ENCODE results near the gene CPED1.

Gene CPED1

DNA sequence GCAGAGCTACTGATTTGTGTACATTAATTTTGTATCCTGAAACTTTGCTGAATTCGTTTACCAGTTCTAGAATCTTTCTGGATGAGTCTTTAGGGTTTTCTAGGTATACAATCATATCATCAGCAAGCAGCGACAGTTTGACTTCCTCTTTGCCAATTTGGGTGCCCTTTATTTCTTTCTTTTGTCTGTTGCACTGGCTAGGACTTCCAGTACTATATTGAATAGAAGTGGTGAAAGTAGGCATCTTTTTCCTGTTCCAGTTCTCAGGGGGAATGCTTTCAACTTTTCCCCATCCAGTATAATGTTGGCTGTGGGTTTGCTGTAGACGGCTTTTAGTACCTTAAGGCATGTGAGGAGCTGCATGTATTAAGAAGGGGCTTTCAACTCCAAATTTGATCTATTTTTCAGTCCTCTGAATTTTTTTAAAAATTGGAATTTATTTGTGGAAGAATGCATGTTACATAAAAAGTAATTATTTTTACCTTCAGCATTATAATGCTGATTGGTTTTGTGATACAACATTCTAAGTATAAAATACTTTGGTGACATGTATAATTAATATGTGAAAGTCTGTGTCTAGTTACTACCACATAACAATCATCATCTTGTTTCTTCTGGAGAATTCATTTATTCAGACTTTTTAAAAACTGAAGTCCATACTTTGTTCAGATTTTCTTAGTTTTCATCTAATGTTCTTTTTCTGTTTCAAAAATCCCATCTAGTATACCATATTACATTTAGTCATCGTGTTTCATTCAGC, 49.6 kb downstream of the CPED1 start (continued):
- TF ChIP-seq ZNF280D (tag by site-specific recombination; IDR thresholded peaks at IDR 0.05) = no peak

DNA sequence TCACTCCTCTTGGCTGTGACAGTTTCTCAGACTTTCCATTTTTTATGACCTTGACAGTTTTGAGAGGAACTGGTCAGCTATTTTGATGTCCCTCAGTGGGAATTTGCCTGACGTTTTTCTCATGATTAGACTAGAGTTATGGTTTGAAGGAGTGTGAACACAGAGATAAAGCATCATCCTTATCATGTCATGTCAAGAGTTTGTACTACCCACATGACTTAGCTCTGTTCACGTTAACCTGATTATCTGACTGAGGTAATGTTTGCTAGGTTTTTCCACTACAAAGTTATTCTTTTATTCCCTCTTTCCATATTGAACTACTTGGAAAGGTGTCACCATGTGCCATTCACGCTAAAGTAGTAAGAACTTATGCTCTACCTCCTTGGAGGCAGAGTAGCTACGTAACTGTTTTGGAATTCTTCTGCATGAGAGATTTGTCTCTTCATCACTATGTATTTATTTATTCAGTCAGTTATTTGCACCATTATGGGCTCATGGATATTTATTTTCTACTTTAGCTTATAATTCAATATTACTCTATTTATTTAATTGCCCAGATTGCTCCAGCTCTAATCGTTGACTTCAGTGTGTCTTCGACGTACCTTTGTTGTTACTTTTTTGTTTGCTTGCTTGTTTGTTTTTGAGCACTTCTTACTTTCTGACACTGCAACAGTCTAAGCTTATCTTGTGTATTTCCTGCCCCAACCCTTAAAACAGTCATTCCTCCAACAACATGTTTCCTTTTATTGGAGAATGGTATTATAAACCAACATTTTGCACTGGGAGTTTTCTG, 50.4 kb downstream of the CPED1 start:
- H3K4me1 ChIP-seq (ENCODE audit: control insufficient read depth, insufficient read depth, low read length) = peaks cover 6% of the 10 kb centered on the region; the same call in 1 of the 2 replicates
- H3K36me3 ChIP-seq (ENCODE audit: control insufficient read depth in 2 of 2, insufficient read depth in 1 of 2, low read length in 2 of 2) = no peaks in the 10 kb centered on the region
- POLR2A ChIA-PET = no interaction called here
- H3K4me3 ChIP-seq (ENCODE audit: low read depth, low read length) = no peak overlapping the region
- CTCF ChIA-PET = interaction anchor here (0.5 to 1.2 kb wide), 3 partner anchors 12 to 455 kb away, joined by 4 to 5 read pairs (median 4); partner anchors contain the start of gene CPED1
- no peak overlapping the region for H3K27ac ChIP-seq (ENCODE audit: extremely low read depth, low read depth, low read length)
- no peak for TF ChIP-seq RBAK (tag by site-specific recombination; IDR thresholded peaks at IDR 0.05)
- TF ChIP-seq, protein P1, sequence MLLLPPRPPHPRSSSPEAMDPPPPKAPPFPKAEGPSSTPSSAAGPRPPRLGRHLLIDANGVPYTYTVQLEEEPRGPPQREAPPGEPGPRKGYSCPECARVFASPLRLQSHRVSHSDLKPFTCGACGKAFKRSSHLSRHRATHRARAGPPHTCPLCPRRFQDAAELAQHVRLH (tag by site-specific recombination; IDR thresholded peaks at IDR 0.05) = no peak
- TF ChIP-seq KLF7 (tag by site-specific recombination; IDR thresholded peaks at IDR 0.05; ENCODE audit: borderline replicate concordance) = no peak
- H3K9me3 ChIP-seq (ENCODE audit: control insufficient read depth, insufficient read depth, low read depth, low read length) = no peaks in the 10 kb centered on the region

DNA sequence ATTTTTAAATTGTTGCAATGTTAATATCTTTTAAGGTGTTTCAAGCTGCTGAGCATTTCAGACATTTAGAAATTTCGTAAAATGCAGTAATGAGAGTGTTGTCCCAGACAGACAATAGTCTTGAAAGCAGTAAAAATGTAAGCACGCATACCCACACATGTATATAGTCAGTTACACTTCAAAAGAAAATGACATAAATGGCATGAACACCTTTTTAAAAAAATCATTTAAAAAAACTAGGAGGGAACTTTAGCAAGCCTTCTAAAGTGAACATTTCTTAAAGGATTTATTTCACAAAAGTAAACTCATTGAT, 51.0 kb downstream of the CPED1 start:
- no peak for TF ChIP-seq ZNF785 (tag by site-specific recombination; IDR thresholded peaks at IDR 0.05)
- no peak for TF ChIP-seq ZNF10 (tag by site-specific recombination; IDR thresholded peaks at IDR 0.05)
- no peak for TF ChIP-seq PBX3 (CRISPR knock-in tag; IDR thresholded peaks at IDR 0.05)
- TF ChIP-seq TRIM28 (IDR thresholded peaks at IDR 0.05; ENCODE audit: borderline replicate concordance, low read length) = no peak
- no peak for TF ChIP-seq ZNF677 (tag by site-specific recombination; IDR thresholded peaks at IDR 0.05)
- no peak for TF ChIP-seq ZNF629 (tag by site-specific recombination; IDR thresholded peaks at IDR 0.05)
- TF ChIP-seq ZBTB44 (tag by site-specific recombination; IDR thresholded peaks at IDR 0.05) = no peak
- no peak for TF ChIP-seq KLF16 (tag by site-specific recombination; IDR thresholded peaks at IDR 0.05)
- Histone ChIP-seq H3K27ac (ENCODE audit: extremely low read depth, low read depth, low read length) (no peak overlapping the region), H3K9me3 (ENCODE audit: control insufficient read depth, insufficient read depth, low read depth, low read length) (no peaks in the 10 kb centered on the region), H3K4me3 (ENCODE audit: low read depth, low read length) (no peak overlapping the region), H3K36me3 (ENCODE audit: control insufficient read depth in 2 of 2, insufficient read depth in 1 of 2, low read length in 2 of 2) (no peaks in the 10 kb centered on the region), H3K4me1 (ENCODE audit: control insufficient read depth, insufficient read depth, low read length) (peaks cover 8% of the 10 kb centered on the region; the same call in 1 of the 2 replicates)
- CTCF ChIA-PET = interaction anchor here (1.2 kb wide), 1 partner anchor 51 kb away, joined by 4 read pairs; the partner anchor contains the start of gene CPED1
- POLR2A ChIA-PET = no interaction called here
